ENCODE measurements around the gene SLC24A2. TPM values are rescaled to one million over a fixed set of nuclear protein-coding genes. Genes with fewer than 3 reads are reported as not detected.

Gene SLC24A2
- total RNA-seq, 1 donor: not detected

DNA sequence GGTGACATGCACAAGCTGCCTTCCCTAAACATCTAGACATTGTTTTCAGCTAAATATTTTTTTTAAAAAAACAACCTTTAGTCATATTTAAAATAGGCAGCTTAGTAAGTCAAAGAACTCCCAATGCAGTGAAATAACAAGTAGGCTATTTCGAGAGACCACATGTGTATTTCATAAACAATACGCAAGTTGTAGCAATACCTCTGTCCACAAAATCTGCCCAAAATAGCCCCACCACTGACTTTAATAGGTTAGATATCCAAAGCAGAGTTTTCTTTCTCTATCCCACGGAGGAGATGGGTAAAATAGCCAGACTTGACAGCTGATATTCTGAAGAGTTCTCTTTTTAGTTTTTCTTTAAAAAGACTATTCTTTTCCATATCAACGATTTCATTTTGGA, 1.2 kb downstream of the SLC24A2 start:
- H3K4me2 ChIP-seq (ENCODE audit: insufficient read depth, low read length): no peak overlapping the region
- H4K20me1 ChIP-seq (ENCODE audit: insufficient read depth, low read length): no peaks in the 10 kb centered on the region
- H3K4me3 ChIP-seq (ENCODE audit: insufficient read depth, low read length): no peak overlapping the region
- H3K9me3 ChIP-seq (ENCODE audit: low read depth, low read length): no peaks in the 10 kb centered on the region
- H3K79me2 ChIP-seq (ENCODE audit: insufficient read depth, low read length): no peaks in the 10 kb centered on the region
- DNase-seq (ENCODE audit: insufficient read length, low spot score, missing footprints): no peak
- TF ChIP-seq, protein P1, sequence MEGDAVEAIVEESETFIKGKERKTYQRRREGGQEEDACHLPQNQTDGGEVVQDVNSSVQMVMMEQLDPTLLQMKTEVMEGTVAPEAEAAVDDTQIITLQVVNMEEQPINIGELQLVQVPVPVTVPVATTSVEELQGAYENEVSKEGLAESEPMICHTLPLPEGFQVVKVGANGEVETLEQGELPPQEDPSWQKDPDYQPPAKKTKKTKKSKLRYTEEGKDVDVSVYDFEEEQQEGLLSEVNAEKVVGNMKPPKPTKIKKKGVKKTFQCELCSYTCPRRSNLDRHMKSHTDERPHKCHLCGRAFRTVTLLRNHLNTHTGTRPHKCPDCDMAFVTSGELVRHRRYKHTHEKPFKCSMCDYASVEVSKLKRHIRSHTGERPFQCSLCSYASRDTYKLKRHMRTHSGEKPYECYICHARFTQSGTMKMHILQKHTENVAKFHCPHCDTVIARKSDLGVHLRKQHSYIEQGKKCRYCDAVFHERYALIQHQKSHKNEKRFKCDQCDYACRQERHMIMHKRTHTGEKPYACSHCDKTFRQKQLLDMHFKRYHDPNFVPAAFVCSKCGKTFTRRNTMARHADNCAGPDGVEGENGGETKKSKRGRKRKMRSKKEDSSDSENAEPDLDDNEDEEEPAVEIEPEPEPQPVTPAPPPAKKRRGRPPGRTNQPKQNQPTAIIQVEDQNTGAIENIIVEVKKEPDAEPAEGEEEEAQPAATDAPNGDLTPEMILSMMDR (IDR thresholded peaks at IDR 0.05; ENCODE audit: extremely low read depth, low read depth, low read length): no peak
- H3K27ac ChIP-seq (ENCODE audit: low read depth, low read length): no peak overlapping the region
- no peak overlapping the region for H2AFZ ChIP-seq (ENCODE audit: low read length)
- no peaks in the 10 kb centered on the region for H3K36me3 ChIP-seq (ENCODE audit: insufficient read depth, low read length)
- peaks cover 25% of the 10 kb centered on the region for H3K27me3 ChIP-seq (ENCODE audit: insufficient read depth, low read length)
- no peaks in the 10 kb centered on the region for H3K4me1 ChIP-seq (ENCODE audit: insufficient read depth, low read length)

DNA sequence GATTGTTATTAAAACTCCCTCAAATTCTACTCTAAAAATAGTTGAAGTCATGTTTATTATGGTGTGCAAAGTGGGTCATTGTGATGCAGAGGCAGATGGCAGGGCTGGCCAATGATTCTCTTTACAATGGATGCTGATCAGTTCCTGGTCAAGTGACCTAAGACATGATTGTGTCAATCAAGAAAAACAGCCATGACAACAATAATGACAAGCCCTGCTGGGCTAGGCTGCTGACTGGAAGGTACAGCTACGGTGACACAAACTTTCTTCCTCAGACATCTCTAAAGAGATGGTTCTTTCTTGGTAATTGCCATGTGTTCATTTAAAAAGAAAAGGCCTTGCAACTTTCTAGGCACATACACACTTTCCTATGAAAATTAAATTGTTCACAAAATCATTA, 3.6 kb downstream of the SLC24A2 start:
- no peak overlapping the region for H2AFZ ChIP-seq (ENCODE audit: low read length)
- H4K20me1 ChIP-seq (ENCODE audit: insufficient read depth, low read length): no peaks in the 10 kb centered on the region
- H3K4me2 ChIP-seq (ENCODE audit: insufficient read depth, low read length): no peak overlapping the region
- no peak for DNase-seq (ENCODE audit: insufficient read length, low spot score, missing footprints)
- no peaks in the 10 kb centered on the region for H3K9me3 ChIP-seq (ENCODE audit: low read depth, low read length)
- H3K4me3 ChIP-seq (ENCODE audit: insufficient read depth, low read length): no peak overlapping the region
- H3K36me3 ChIP-seq (ENCODE audit: insufficient read depth, low read length): no peaks in the 10 kb centered on the region
- H3K27me3 ChIP-seq (ENCODE audit: insufficient read depth, low read length): peaks cover 25% of the 10 kb centered on the region
- H3K27ac ChIP-seq (ENCODE audit: low read depth, low read length): no peak overlapping the region
- no peaks in the 10 kb centered on the region for H3K4me1 ChIP-seq (ENCODE audit: insufficient read depth, low read length)
- TF ChIP-seq, protein P1 (IDR thresholded peaks at IDR 0.05; ENCODE audit: extremely low read depth, low read depth, low read length): no peak
- H3K79me2 ChIP-seq (ENCODE audit: insufficient read depth, low read length): no peaks in the 10 kb centered on the region

DNA sequence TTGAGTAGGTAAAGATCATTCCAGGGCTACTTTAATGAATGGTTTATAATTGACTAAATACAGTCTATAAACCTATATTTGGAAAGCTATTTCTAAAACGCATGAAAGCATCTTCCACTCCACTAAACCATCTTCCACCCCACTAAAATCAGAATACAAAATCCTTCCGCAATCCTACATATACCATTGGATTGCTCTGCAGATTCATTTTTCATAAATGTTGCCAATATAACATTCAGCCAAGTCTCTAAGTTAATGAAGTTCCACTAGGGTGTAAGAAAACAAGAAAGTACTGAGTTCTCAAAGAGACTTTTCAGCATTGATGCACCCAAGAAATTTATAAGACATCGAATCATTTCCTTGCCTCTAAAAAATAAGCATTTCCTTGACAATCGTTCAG, 4.7 kb downstream of the SLC24A2 start:
- Histone ChIP-seq H3K4me1 (ENCODE audit: insufficient read depth, low read length) (no peaks in the 10 kb centered on the region), H3K4me2 (ENCODE audit: insufficient read depth, low read length) (no peak overlapping the region), H3K79me2 (ENCODE audit: insufficient read depth, low read length) (no peaks in the 10 kb centered on the region), H3K27ac (ENCODE audit: low read depth, low read length) (no peak overlapping the region), H3K9me3 (ENCODE audit: low read depth, low read length) (no peaks in the 10 kb centered on the region), H2AFZ (ENCODE audit: low read length) (no peak overlapping the region), H3K27me3 (ENCODE audit: insufficient read depth, low read length) (peaks cover 19% of the 10 kb centered on the region), H3K4me3 (ENCODE audit: insufficient read depth, low read length) (no peak overlapping the region), H3K36me3 (ENCODE audit: insufficient read depth, low read length) (no peaks in the 10 kb centered on the region), H4K20me1 (ENCODE audit: insufficient read depth, low read length) (no peaks in the 10 kb centered on the region)
- no peak for DNase-seq (ENCODE audit: insufficient read length, low spot score, missing footprints)
- TF ChIP-seq, protein P1 (IDR thresholded peaks at IDR 0.05; ENCODE audit: extremely low read depth, low read depth, low read length): no peak

DNA sequence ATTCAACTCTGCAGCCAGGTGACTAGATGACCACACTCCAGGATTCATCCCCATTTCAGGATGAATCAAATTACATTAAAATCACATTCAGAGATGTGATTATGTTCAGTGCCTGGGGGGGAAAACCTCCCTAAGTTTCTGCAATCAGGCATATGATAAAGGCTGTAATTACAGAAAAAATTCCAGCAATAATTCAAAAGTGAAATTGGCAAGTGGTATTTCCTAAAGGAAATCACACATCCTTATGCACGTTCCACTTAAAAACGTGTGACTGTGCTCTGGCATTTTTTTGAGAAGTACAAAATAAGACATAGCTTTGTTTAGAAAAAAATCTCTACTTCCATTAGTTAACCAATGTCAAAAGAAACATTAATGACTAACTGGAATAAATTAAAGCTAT, 5.3 kb downstream of the SLC24A2 start:
- H3K4me3 ChIP-seq (ENCODE audit: insufficient read depth, low read length): no peak overlapping the region
- no peaks in the 10 kb centered on the region for H3K4me1 ChIP-seq (ENCODE audit: insufficient read depth, low read length)
- H3K9me3 ChIP-seq (ENCODE audit: low read depth, low read length): no peaks in the 10 kb centered on the region
- H2AFZ ChIP-seq (ENCODE audit: low read length): no peak overlapping the region
- no peak overlapping the region for H3K4me2 ChIP-seq (ENCODE audit: insufficient read depth, low read length)
- no peaks in the 10 kb centered on the region for H3K79me2 ChIP-seq (ENCODE audit: insufficient read depth, low read length)
- no peak for DNase-seq (ENCODE audit: insufficient read length, low spot score, missing footprints)
- H4K20me1 ChIP-seq (ENCODE audit: insufficient read depth, low read length): no peaks in the 10 kb centered on the region
- no peak overlapping the region for H3K27ac ChIP-seq (ENCODE audit: low read depth, low read length)
- TF ChIP-seq, protein P1 (IDR thresholded peaks at IDR 0.05; ENCODE audit: extremely low read depth, low read depth, low read length): no peak
- H3K36me3 ChIP-seq (ENCODE audit: insufficient read depth, low read length): no peaks in the 10 kb centered on the region
- peaks cover 14% of the 10 kb centered on the region for H3K27me3 ChIP-seq (ENCODE audit: insufficient read depth, low read length)
